ENCODE data around the gene EEFSEC.

GRCh38 chr3:128143496-128143895 lies 9.8 kb upstream of the EEFSEC start:
- TF ChIP-seq CTCF (IDR thresholded peaks at IDR 0.05; ENCODE audit: low read depth, low read length) (no peak), EZH2phosphoT487 (IDR thresholded peaks at IDR 0.05; ENCODE audit: low read depth) (no peak)

Data from OCI-LY3 (cell line).